WTC11 (cell line): ENCODE results near the gene TRIM41. TPM values are rescaled to one million over a fixed set of nuclear protein-coding genes. Genes with fewer than 3 reads are reported as not detected.

Experiments used
- ATAC-seq: fragments of 200-7000 bp; cut with Tn5 transposase; 2 replicates; pipeline ENCODE4 v1.10.0; 2021; ENCODE audit warnings: mild to moderate bottlenecking, moderate library complexity
- CTCF ChIA-PET: fragments of 300-600 bp; sonication (Branson Sonifier 250); formaldehyde crosslinking; loops from one replicate; lab custom pipeline; 2021; ENCODE audit warnings: antibody characterized with exemption; lab: Charles Lee
- POLR2A ChIA-PET: fragments of 350-600 bp; sonication (Branson Sonifier 250); formaldehyde crosslinking; loops from one replicate; lab custom pipeline; 2021; ENCODE audit warnings: antibody characterized with exemption; lab: Charles Lee
- DNase-seq: peaks from one replicate; pipeline ENCODE4 v3.0.0; 2021; ENCODE audit warnings: low spot score
- H3K27ac Mint-ChIP-seq: 2 replicates; pipeline ENCODE4 v1.8.0; 2021; ENCODE audit warnings: mixed read lengths
- H3K27me3 Mint-ChIP-seq: 2 replicates; pipeline ENCODE4 v1.8.0; 2021; ENCODE audit warnings: low read depth, mild to moderate bottlenecking, moderate library complexity, mixed read lengths
- H3K36me3 Mint-ChIP-seq: 2 replicates; pipeline ENCODE4 v1.8.0; 2021; ENCODE audit warnings: mixed read lengths
- H3K4me1 Mint-ChIP-seq: 2 replicates; pipeline ENCODE4 v1.8.0; 2022; ENCODE audit warnings: mixed read lengths
- H3K4me3 Mint-ChIP-seq: 2 replicates; pipeline ENCODE4 v1.8.0; 2021; ENCODE audit warnings: mild to moderate bottlenecking, moderate library complexity, mixed read lengths
- H3K9me3 Mint-ChIP-seq: 2 replicates; pipeline ENCODE4 v1.8.0; 2021; ENCODE audit warnings: mixed read lengths
- ARID4B ChIP-seq: sonication (generic); formaldehyde crosslinking; IDR thresholded peaks from 2 replicates; pipeline ENCODE4 v1.8.0; 2023; ENCODE audit warnings: missing genetic modification reagents, mild to moderate bottlenecking, borderline replicate concordance
- ATF3 ChIP-seq: sonication (generic); formaldehyde crosslinking; conservative IDR thresholded peaks from 2 replicates; pipeline ENCODE4 v1.8.1; 2022; ENCODE audit warnings: mild to moderate bottlenecking, missing genetic modification reagents
- CDX4 ChIP-seq: fragments of 250-450 bp; sonication (Bioruptor Pico); IDR thresholded peaks from 2 replicates; pipeline ENCODE4 v1.9.0; 2021; ENCODE audit warnings: moderate library complexity, mild to moderate bottlenecking, inconsistent platforms, borderline replicate concordance
- E2F1 ChIP-seq: sonication (generic); formaldehyde crosslinking; IDR thresholded peaks from 2 replicates; pipeline ENCODE4 v1.8.0; 2022; ENCODE audit warnings: mild to moderate bottlenecking, missing genetic modification reagents
- ETV6 ChIP-seq: sonication (generic); formaldehyde crosslinking; IDR thresholded peaks from 2 replicates; pipeline ENCODE4 v1.8.1; 2022; ENCODE audit warnings: mild to moderate bottlenecking, missing genetic modification reagents
- FOXJ3 ChIP-seq: sonication (generic); formaldehyde crosslinking; IDR thresholded peaks from 2 replicates; pipeline ENCODE4 v1.9.0; 2021; ENCODE audit warnings: missing genetic modification reagents, mild to moderate bottlenecking, borderline replicate concordance
- FOXK1 ChIP-seq: sonication (generic); formaldehyde crosslinking; IDR thresholded peaks from 2 replicates; pipeline ENCODE4 v1.8.0; 2022; ENCODE audit warnings: mild to moderate bottlenecking, moderate library complexity, missing genetic modification reagents
- GABPB1 ChIP-seq: sonication (generic); formaldehyde crosslinking; IDR thresholded peaks from 2 replicates; pipeline ENCODE4 v1.8.1; 2023; ENCODE audit warnings: mild to moderate bottlenecking, missing genetic modification reagents
- GRHL2 ChIP-seq: fragments of 250-450 bp; sonication (Bioruptor Pico); IDR thresholded peaks from 2 replicates; pipeline ENCODE4 v1.8.0; 2022; ENCODE audit warnings: mild to moderate bottlenecking, moderate library complexity; ENCODE audit not compliant: insufficient replicate concordance, severe bottlenecking
- NFYB ChIP-seq: sonication (generic); formaldehyde crosslinking; conservative IDR thresholded peaks from 2 replicates; pipeline ENCODE4 v1.8.0; 2022; ENCODE audit warnings: low read depth, missing genetic modification reagents
- NR1H2 ChIP-seq: sonication (generic); formaldehyde crosslinking; IDR thresholded peaks from 2 replicates; pipeline ENCODE4 v1.9.0; 2021; ENCODE audit warnings: mild to moderate bottlenecking, moderate library complexity, missing genetic modification reagents
- OVOL2 ChIP-seq: fragments of 250-450 bp; sonication (Bioruptor Pico); IDR thresholded peaks from 2 replicates; pipeline ENCODE4 v1.9.0; 2021; ENCODE audit warnings: mild to moderate bottlenecking, borderline replicate concordance
- SP1 ChIP-seq: sonication (generic); formaldehyde crosslinking; conservative IDR thresholded peaks from 2 replicates; pipeline ENCODE4 v1.8.1; 2022; ENCODE audit warnings: missing genetic modification reagents
- USF2 ChIP-seq: sonication (generic); formaldehyde crosslinking; IDR thresholded peaks from 2 replicates; pipeline ENCODE4 v1.8.1; 2023; ENCODE audit warnings: mild to moderate bottlenecking, missing genetic modification reagents, moderate library complexity
- ZBTB21 ChIP-seq: sonication (generic); formaldehyde crosslinking; IDR thresholded peaks from 2 replicates; pipeline ENCODE4 v1.8.1; 2023; ENCODE audit warnings: mild to moderate bottlenecking, missing genetic modification reagents, borderline replicate concordance
- ZMAT4 ChIP-seq: fragments of 250-450 bp; sonication (Bioruptor Pico); IDR thresholded peaks from 2 replicates; pipeline ENCODE4 v1.9.0; 2021; ENCODE audit warnings: mild to moderate bottlenecking
- ZNF121 ChIP-seq: sonication (generic); formaldehyde crosslinking; IDR thresholded peaks from 2 replicates; pipeline ENCODE4 v1.8.0; 2023; ENCODE audit warnings: missing genetic modification reagents
- ZNF232 ChIP-seq: sonication (generic); formaldehyde crosslinking; IDR thresholded peaks from 2 replicates; pipeline ENCODE4 v1.8.0; 2022; ENCODE audit warnings: mild to moderate bottlenecking, missing genetic modification reagents
- ZNF532 ChIP-seq: fragments of 250-450 bp; sonication (Bioruptor Pico); IDR thresholded peaks from 2 replicates; pipeline ENCODE4 v1.9.0; 2021; ENCODE audit warnings: mild to moderate bottlenecking, borderline replicate concordance
- total RNA-seq: library from RNA; stranded (reverse); gene quantifications from 3 replicates; pipeline ENCODE4 v1.2.3, GENCODE V29; 2021

Gene TRIM41
- total RNA-seq, 1 experiment from 2014 or later: 33.5 TPM

GRCh38 chr5:181191526-181192336, 31.4 kb upstream of the TRIM41 start (continued):
- TF ChIP-seq ARID4B (CRISPR knock-in tag): no peak; the same call in 1 of the 2 replicates
- no peak for TF ChIP-seq NFYB (CRISPR knock-in tag)
- no peak for TF ChIP-seq CDX4
- peak; percentile 88 for TF ChIP-seq SP1 (CRISPR knock-in tag)
- TF ChIP-seq E2F1: no peak
- no peak for TF ChIP-seq ATF3 (CRISPR knock-in tag)
- TF ChIP-seq ZBTB21 (CRISPR knock-in tag): peak; percentile 90

- Mint-ChIP-seq H3K9me3 (no peaks in the 10 kb centered on the region), H3K4me1 (peaks cover 19% of the 10 kb centered on the region), H3K27me3 (peaks cover 36% of the 10 kb centered on the region), H3K4me3 (peak overlapping the region; percentile 97), H3K36me3 (0 out of 2 replicates have a peak, but pooled peaks cover 3% of the 10 kb centered on the region), H3K27ac (no peak overlapping the region)
- POLR2A ChIA-PET: interaction anchor here (0.6 to 1.4 kb wide), 3 partner anchors 12 to 53 kb away, joined by 3 to 11 read pairs (median 3); partner anchors contain the start of gene TRIM7
- ATAC-seq (no peak), DNase-seq (no peak)
- CTCF ChIA-PET: interaction anchor here (0.6 to 6.7 kb wide), 6 partner anchors 13 to 55 kb away, joined by 3 to 42 read pairs (median 3); partner anchors contain the start of gene TRIM7
- TF ChIP-seq GRHL2 (CRISPR knock-in tag) (no peak), ZNF532 (CRISPR knock-in tag) (no peak), ZNF232 (CRISPR knock-in tag) (no peak), NR1H2 (CRISPR knock-in tag) (no peak), OVOL2 (CRISPR knock-in tag) (no peak), ZMAT4 (no peak), GABPB1 (CRISPR knock-in tag) (no peak; the same call in 1 of the 2 replicates), USF2 (CRISPR knock-in tag) (no peak), FOXJ3 (CRISPR knock-in tag) (no peak), ETV6 (no peak), ZNF121 (CRISPR knock-in tag) (no peak), FOXK1 (CRISPR knock-in tag) (no peak)
Observed at GRCh38 chr5:181192337-181193046, 30.6 kb upstream of the TRIM41 start.
